ENCODE measurements around the gene HOXD13.

- TF ChIP-seq PATZ1 (CRISPR knock-in tag; IDR thresholded peaks at IDR 0.05; ENCODE audit: borderline replicate concordance) (no peak), CREB5 (CRISPR knock-in tag; IDR thresholded peaks at IDR 0.05; ENCODE audit: low read depth) (no peak)
Observed at GRCh38 chr2:176124947-176125771, 32.6 kb downstream of the HOXD13 start.
